DND-41 (cell line): Measurements from ENCODE around the gene NOX4.

Source experiments
- EZH2 ChIP-seq: IDR thresholded peaks from 3 replicates; pipeline ENCODE4 v1.6.1; 2012; ENCODE audit warnings: borderline replicate concordance, low read depth, mild to moderate bottlenecking, moderate library complexity, low read length, inconsistent platforms; ENCODE audit not compliant: severe bottlenecking
- TF ChIP-seq, protein P1 (sequence below): IDR thresholded peaks from 2 replicates; pipeline ENCODE4 v1.5.1; 2012; ENCODE audit warnings: borderline replicate concordance, low read length, moderate library complexity, mild to moderate bottlenecking; ENCODE audit not compliant: poor library complexity, severe bottlenecking; ENCODE audit errors: extremely low read depth

DNA sequence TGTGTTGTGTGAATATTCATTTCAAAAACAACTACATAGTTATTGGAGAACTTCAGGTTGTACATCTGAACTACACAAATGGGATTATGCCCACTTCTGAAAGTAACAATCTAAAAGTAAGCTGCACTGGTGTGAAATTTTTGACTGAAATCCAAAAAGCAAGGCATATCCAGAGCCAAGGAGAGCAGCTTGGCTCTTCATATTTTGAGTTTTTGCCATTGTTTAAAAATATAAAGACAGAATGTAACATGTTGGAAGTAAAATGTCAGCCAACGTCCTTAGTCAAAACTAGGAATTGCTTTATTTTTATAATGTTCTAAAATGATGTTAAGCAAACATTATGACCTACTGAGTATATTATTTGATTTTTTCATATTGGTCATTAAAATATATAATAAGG lies 45.8 kb upstream of the NOX4 start:
- TF ChIP-seq, protein P1, sequence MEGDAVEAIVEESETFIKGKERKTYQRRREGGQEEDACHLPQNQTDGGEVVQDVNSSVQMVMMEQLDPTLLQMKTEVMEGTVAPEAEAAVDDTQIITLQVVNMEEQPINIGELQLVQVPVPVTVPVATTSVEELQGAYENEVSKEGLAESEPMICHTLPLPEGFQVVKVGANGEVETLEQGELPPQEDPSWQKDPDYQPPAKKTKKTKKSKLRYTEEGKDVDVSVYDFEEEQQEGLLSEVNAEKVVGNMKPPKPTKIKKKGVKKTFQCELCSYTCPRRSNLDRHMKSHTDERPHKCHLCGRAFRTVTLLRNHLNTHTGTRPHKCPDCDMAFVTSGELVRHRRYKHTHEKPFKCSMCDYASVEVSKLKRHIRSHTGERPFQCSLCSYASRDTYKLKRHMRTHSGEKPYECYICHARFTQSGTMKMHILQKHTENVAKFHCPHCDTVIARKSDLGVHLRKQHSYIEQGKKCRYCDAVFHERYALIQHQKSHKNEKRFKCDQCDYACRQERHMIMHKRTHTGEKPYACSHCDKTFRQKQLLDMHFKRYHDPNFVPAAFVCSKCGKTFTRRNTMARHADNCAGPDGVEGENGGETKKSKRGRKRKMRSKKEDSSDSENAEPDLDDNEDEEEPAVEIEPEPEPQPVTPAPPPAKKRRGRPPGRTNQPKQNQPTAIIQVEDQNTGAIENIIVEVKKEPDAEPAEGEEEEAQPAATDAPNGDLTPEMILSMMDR = no peak
- TF ChIP-seq EZH2 = no peak
